ENCODE results near the gene SNCAIP.

GRCh38 chr5:122430319-122430586 lies 118.2 kb downstream of the SNCAIP start:
- TF ChIP-seq, protein P1, sequence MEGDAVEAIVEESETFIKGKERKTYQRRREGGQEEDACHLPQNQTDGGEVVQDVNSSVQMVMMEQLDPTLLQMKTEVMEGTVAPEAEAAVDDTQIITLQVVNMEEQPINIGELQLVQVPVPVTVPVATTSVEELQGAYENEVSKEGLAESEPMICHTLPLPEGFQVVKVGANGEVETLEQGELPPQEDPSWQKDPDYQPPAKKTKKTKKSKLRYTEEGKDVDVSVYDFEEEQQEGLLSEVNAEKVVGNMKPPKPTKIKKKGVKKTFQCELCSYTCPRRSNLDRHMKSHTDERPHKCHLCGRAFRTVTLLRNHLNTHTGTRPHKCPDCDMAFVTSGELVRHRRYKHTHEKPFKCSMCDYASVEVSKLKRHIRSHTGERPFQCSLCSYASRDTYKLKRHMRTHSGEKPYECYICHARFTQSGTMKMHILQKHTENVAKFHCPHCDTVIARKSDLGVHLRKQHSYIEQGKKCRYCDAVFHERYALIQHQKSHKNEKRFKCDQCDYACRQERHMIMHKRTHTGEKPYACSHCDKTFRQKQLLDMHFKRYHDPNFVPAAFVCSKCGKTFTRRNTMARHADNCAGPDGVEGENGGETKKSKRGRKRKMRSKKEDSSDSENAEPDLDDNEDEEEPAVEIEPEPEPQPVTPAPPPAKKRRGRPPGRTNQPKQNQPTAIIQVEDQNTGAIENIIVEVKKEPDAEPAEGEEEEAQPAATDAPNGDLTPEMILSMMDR (IDR thresholded peaks at IDR 0.05) = no peak
- no peak for TF ChIP-seq POLR2A (IDR thresholded peaks at IDR 0.05)

Data from adrenal gland (tissue), 5 donors.